ENCODE data around the gene TRABD.

- no peak for TF ChIP-seq CTCF (conservative IDR thresholded peaks at IDR 0.05 in 1 of 2, IDR thresholded peaks at IDR 0.05 in 1 of 2; ENCODE audit: low read depth in 1 of 2, low read length in 2 of 2)
- no peak for TF ChIP-seq EZH2 (IDR thresholded peaks at IDR 0.05; ENCODE audit: low read length, missing control alignments)
Observed at GRCh38 chr22:50229370-50229769, 43.7 kb downstream of the TRABD start.

Measured in fibroblast of lung (primary cell).